Measurements from ENCODE around the gene SOD2. TPM values are rescaled to one million over a fixed set of nuclear protein-coding genes. Genes with fewer than 3 reads are reported as not detected.
A peak's percentile ranks its signal among the peaks of the same experiment; 100 is the strongest.

SOD2 gene
- total and polyA plus RNA-seq, 2 of the 13 experiments (the other 11 are each of a cell fraction or from before 2014, with no cell fraction given) = 304 to 309 TPM

- TF ChIP-seq ZHX2 (IDR thresholded peaks at IDR 0.05; ENCODE audit: low read depth) (peak; percentile 43; the same call in 1 of the 2 replicates), ZHX2 (CRISPR knock-in tag; IDR thresholded peaks at IDR 0.05; ENCODE audit: borderline replicate concordance) (no peak), MAZ (IDR thresholded peaks at IDR 0.05; ENCODE audit: borderline replicate concordance, low read depth, low read length) (peak; percentile 72; the same call in 1 of the 2 replicates), MAZ (CRISPR knock-in tag; IDR thresholded peaks at IDR 0.05; ENCODE audit: low read depth) (peak; percentile 98), ZNF383 (CRISPR knock-in tag; IDR thresholded peaks at IDR 0.05; ENCODE audit: borderline replicate concordance) (peak; percentile 27; the same call in 1 of the 2 replicates), TCF12 (IDR thresholded peaks at IDR 0.05) (no peak), TCF12 (CRISPR knock-in tag; IDR thresholded peaks at IDR 0.05) (peak; percentile 84), ZUFSP (CRISPR knock-in tag; IDR thresholded peaks at IDR 0.05; ENCODE audit: borderline replicate concordance) (no peak), MAF1 (CRISPR knock-in tag; IDR thresholded peaks at IDR 0.05; ENCODE audit: borderline replicate concordance) (no peak; the same call in 1 of the 2 replicates), MLLT10 (CRISPR knock-in tag; IDR thresholded peaks at IDR 0.05) (no peak), ARNT (IDR thresholded peaks at IDR 0.05) (no peak), E2F2 (CRISPR knock-in tag; IDR thresholded peaks at IDR 0.05; ENCODE audit: borderline replicate concordance) (peak; percentile 79; the same call in 1 of the 2 replicates), ZFP36L1 (CRISPR knock-in tag; IDR thresholded peaks at IDR 0.05) (peak; percentile 97), SNAPC4 (CRISPR knock-in tag; IDR thresholded peaks at IDR 0.05) (0 out of 2 replicates have a peak, but pooled peaks have one; percentile 81), ZNF24 (IDR thresholded peaks at IDR 0.05) (no peak)
Observed at GRCh38 chr6:159693128-159693893, at the start of gene SOD2 (continued).
